ENCODE results near the gene MUC2. TPM values are rescaled to one million over a fixed set of nuclear protein-coding genes. Genes with fewer than 3 reads are reported as not detected.

Gene MUC2
- total and polyA plus RNA-seq, 2 of the 13 experiments (the other 11 are each of a cell fraction or from before 2014, with no cell fraction given): not detected

GRCh38 chr11:1029654-1030053, 45.0 kb upstream of the MUC2 start:
- Histone ChIP-seq H3K4me2 (ENCODE audit: low read depth, low read length) (no peak overlapping the region), H3K9me3 (ENCODE audit: low read length) (no peaks in the 10 kb centered on the region), H3K4me3 (replicated peaks in 1 of 3; ENCODE audit: insufficient read depth in 1 of 3, low read depth in 2 of 3, low read length in 3 of 3) (no peak overlapping the region), H4K20me1 (ENCODE audit: insufficient read depth, low read length) (no peaks in the 10 kb centered on the region), H3K9ac (ENCODE audit: insufficient read depth, low read depth, low read length) (no peak overlapping the region), H2AFZ (ENCODE audit: low read length) (no peak overlapping the region), H3K4me1 (ENCODE audit: insufficient read depth, low read length) (peaks cover 7% of the 10 kb centered on the region; the same call in 1 of the 2 replicates), H3K79me2 (ENCODE audit: insufficient read depth, low read length) (no peaks in the 10 kb centered on the region), H3K27me3 (ENCODE audit: control insufficient read depth in 1 of 2, insufficient read depth in 2 of 2, low read length in 2 of 2) (peaks cover 23 to 50% of the 10 kb centered on the region in 2 experiments; a peak in 4 of 5 replicates), H3K27ac (ENCODE audit: extremely low read length, insufficient read depth, low read length) (no peak overlapping the region), H3K36me3 (replicated peaks in 1 of 2; ENCODE audit: control insufficient read depth in 1 of 2, insufficient read depth in 2 of 2, low read length in 2 of 2) (no peaks in the 10 kb centered on the region)
- ATAC-seq (peak; percentile 13), FAIRE-seq (no peak), DNase-seq (ENCODE audit: low spot score) (no peak)
- in situ Hi-C loops (cut with HindIII; ENCODE audit: extremely low pct_ligation_motif_present, low pct_unique_long_range_greater_than_20kb): no loop called here
- WGBS (ENCODE audit: low lambda C conversion rate): 37% methylated on average over 5 of the region's 16 CpGs
- intact Hi-C loops (cut with micrococcal nuclease; ENCODE audit: unreplicated experiment): no loop called here
- ChIA-PET CTCF (ENCODE audit: low intra/inter-chr PET ratio, low total read pairs) (no interaction called here), POLR2A (no interaction called here)
- no TSS peak for BruUV-seq (replicated peaks)
- TF ChIP-seq ZNF564 (CRISPR knock-in tag; IDR thresholded peaks at IDR 0.05) (peak; percentile 80; the same call in 1 of the 2 replicates), CTCF (CRISPR knock-in tag; IDR thresholded peaks at IDR 0.05) (peak; percentile 21; the same call in 1 of the 2 replicates), ZNF432 (CRISPR knock-in tag; IDR thresholded peaks at IDR 0.05; ENCODE audit: borderline replicate concordance) (no peak), ZC3H4 (CRISPR knock-in tag; IDR thresholded peaks at IDR 0.05; ENCODE audit: borderline replicate concordance) (no peak), ZNF142 (CRISPR knock-in tag; IDR thresholded peaks at IDR 0.05) (no peak), PAXIP1 (CRISPR knock-in tag; conservative IDR thresholded peaks at IDR 0.05) (no peak), RBM22 (optimal IDR thresholded peaks at IDR 0.05; ENCODE audit: low read length) (no peak), GFI1 (CRISPR knock-in tag; IDR thresholded peaks at IDR 0.05; ENCODE audit: borderline replicate concordance) (no peak)

Measured in HepG2 (cell line).